ENCODE data around the gene FBXL19. TPM values are rescaled to one million over a fixed set of nuclear protein-coding genes. Genes with fewer than 3 reads are reported as not detected.
A peak's percentile ranks its signal among the peaks of the same experiment; 100 is the strongest.

Gene FBXL19
- total and polyA plus RNA-seq, 2 of the 13 experiments (the other 11 are each of a cell fraction or from before 2014, with no cell fraction given) = 6.0 to 13.7 TPM

GRCh38 chr16:30996324-30996984, 73.1 kb downstream of the FBXL19 start (continued):
- TF ChIP-seq DZIP1 (CRISPR knock-in tag; IDR thresholded peaks at IDR 0.05) (no peak), ZNF841 (CRISPR knock-in tag; IDR thresholded peaks at IDR 0.05; ENCODE audit: borderline replicate concordance) (no peak), U2AF1 (optimal IDR thresholded peaks at IDR 0.05; ENCODE audit: low read depth, low read length) (no peak), HNF1A (IDR thresholded peaks at IDR 0.05; ENCODE audit: low read depth) (0 out of 2 replicates have a peak, but pooled peaks have one; percentile 10), HNF1A (CRISPR knock-in tag; IDR thresholded peaks at IDR 0.05; ENCODE audit: borderline replicate concordance) (no peak; the same call in 1 of the 2 replicates), ZNF430 (CRISPR knock-in tag; IDR thresholded peaks at IDR 0.05) (peak; percentile 80; the same call in 1 of the 2 replicates), SRSF4 (IDR thresholded peaks at IDR 0.05; ENCODE audit: low read depth, low read length, poor library complexity, severe bottlenecking) (no peak), ZNF354B (CRISPR knock-in tag; IDR thresholded peaks at IDR 0.05) (no peak), FOXP4 (CRISPR knock-in tag; IDR thresholded peaks at IDR 0.05) (peak; percentile 3; the same call in 1 of the 2 replicates), MAX (IDR thresholded peaks at IDR 0.05) (peak; percentile 53; the same call in 1 of the 2 replicates), TGIF2 (CRISPR knock-in tag; IDR thresholded peaks at IDR 0.05) (0 out of 2 replicates have a peak, but pooled peaks have one; percentile 55), E2F1 (CRISPR knock-in tag; IDR thresholded peaks at IDR 0.05) (peak; percentile 81), ZNF124 (CRISPR knock-in tag; IDR thresholded peaks at IDR 0.05) (peak; percentile 59; the same call in 1 of the 2 replicates)

Data from HepG2 (cell line).